ENCODE results near the gene GLCE.
A peak's percentile ranks its signal among the peaks of the same experiment; 100 is the strongest.
"Not testable (repeated sequence)": the region's sequence is repeated elsewhere in the genome, so short reads cannot be mapped to it uniquely, and the experiment has no call there.

Gene GLCE

GRCh38 chr15:69158201-69158842, 2.1 kb upstream of the GLCE start:
- FAIRE-seq (no peak), DNase-seq (ENCODE audit: insufficient read length, low spot score) (no peak)

- FAIRE-seq (no peak), DNase-seq (ENCODE audit: insufficient read length, low spot score) (no peak)
These were observed 1.6 kb upstream of the GLCE start for GRCh38 chr15:69158843-69159240.

GRCh38 chr15:69159805-69160140, 662 bp upstream of the GLCE start:
- DNase-seq (ENCODE audit: insufficient read length, low spot score) (no peak), FAIRE-seq (no peak)

GRCh38 chr15:69161079-69161877, 843 bp downstream of the GLCE start:
- FAIRE-seq, result peak; percentile 71

GRCh38 chr15:69161878-69162213, 1.4 kb downstream of the GLCE start:
- no peak for FAIRE-seq
- no peak for DNase-seq (ENCODE audit: insufficient read length, low spot score)

More at GRCh38 chr15:69161079-69161877, 843 bp downstream of the GLCE start:
- peak; percentile 7 for DNase-seq (ENCODE audit: insufficient read length, low spot score)

- FAIRE-seq, result no peak
These were observed 2.8 kb downstream of the GLCE start for GRCh38 chr15:69163141-69163669.

GRCh38 chr15:69164807-69165636, 4.6 kb downstream of the GLCE start:
- no peak for DNase-seq (ENCODE audit: insufficient read length, low spot score)
- no peak for FAIRE-seq

More at GRCh38 chr15:69163141-69163669, 2.8 kb downstream of the GLCE start:
- DNase-seq (ENCODE audit: insufficient read length, low spot score), result no peak

GRCh38 chr15:69165637-69166025, 5.2 kb downstream of the GLCE start:
- DNase-seq (ENCODE audit: insufficient read length, low spot score), result no peak
- no peak for FAIRE-seq

GRCh38 chr15:69167218-69167846, 6.9 kb downstream of the GLCE start:
- FAIRE-seq, result no peak
- no peak for DNase-seq (ENCODE audit: insufficient read length, low spot score)

GRCh38 chr15:69168361-69168760, 7.9 kb downstream of the GLCE start:
- DNase-seq (ENCODE audit: insufficient read length, low spot score); FAIRE-seq: not testable (repeated sequence)

GRCh38 chr15:69169540-69169939, 9.1 kb downstream of the GLCE start:
- not testable (repeated sequence) for FAIRE-seq; DNase-seq (ENCODE audit: insufficient read length, low spot score)

GRCh38 chr15:69170597-69170996, 10.2 kb downstream of the GLCE start:
- FAIRE-seq (no peak), DNase-seq (ENCODE audit: insufficient read length, low spot score) (no peak)

- DNase-seq (ENCODE audit: insufficient read length, low spot score), result no peak
- no peak for FAIRE-seq
These were observed 12.4 kb downstream of the GLCE start for GRCh38 chr15:69172847-69173246.

GRCh38 chr15:69175536-69175935, 15.1 kb downstream of the GLCE start:
- no peak for DNase-seq (ENCODE audit: insufficient read length, low spot score)
- FAIRE-seq, result no peak

GRCh38 chr15:69181424-69181823, 21.0 kb downstream of the GLCE start:
- FAIRE-seq, result no peak
- DNase-seq (ENCODE audit: insufficient read length, low spot score), result no peak

- DNase-seq (ENCODE audit: insufficient read length, low spot score) (no peak), FAIRE-seq (no peak)
These were observed 24.8 kb downstream of the GLCE start for GRCh38 chr15:69185216-69185615.

GRCh38 chr15:69185706-69186105, 25.3 kb downstream of the GLCE start:
- FAIRE-seq, result no peak
- no peak for DNase-seq (ENCODE audit: insufficient read length, low spot score)

GRCh38 chr15:69189157-69189556, 28.7 kb downstream of the GLCE start:
- FAIRE-seq (no peak), DNase-seq (ENCODE audit: insufficient read length, low spot score) (no peak)

GRCh38 chr15:69190091-69190490, 29.7 kb downstream of the GLCE start:
- FAIRE-seq, result no peak
- DNase-seq (ENCODE audit: insufficient read length, low spot score), result no peak

GRCh38 chr15:69190504-69190903, 30.1 kb downstream of the GLCE start:
- FAIRE-seq, result no peak
- no peak for DNase-seq (ENCODE audit: insufficient read length, low spot score)
